Right atrium auricular region (tissue), 2 donors: ENCODE measurements around the gene LSM2. TPM values are rescaled to one million over a fixed set of nuclear protein-coding genes. Genes with fewer than 3 reads are reported as not detected.
"Not testable (repeated sequence)": the region's sequence is repeated elsewhere in the genome, so short reads cannot be mapped to it uniquely, and the experiment has no call there.

Source experiments
- DNase-seq: peaks from one replicate; pipeline ENCODE4 v3.0.0-alpha.2; 2019; ENCODE audit warnings: low spot score
- H3K27ac ChIP-seq, 2 donors: fragments of 200-600 bp; sonication (generic); 1 replicate in 1 of 2; 2 replicates in 1 of 2; pipeline ENCODE4 v1.5.1; 2016 to 2019
- H3K27me3 ChIP-seq, 2 donors: fragments of 200-600 bp; sonication (generic); one replicate each; pipeline versions ENCODE4 v1.5.1 to v1.6.0; 2017 to 2019
- H3K36me3 ChIP-seq: fragments of 200-600 bp; sonication (generic); one replicate; pipeline ENCODE4 v1.5.1; 2016
- H3K4me1 ChIP-seq, 2 donors: fragments of 200-600 bp; sonication (generic); one replicate each; pipeline versions ENCODE4 v1.5.1 to v1.6.0; 2017 to 2019
- H3K4me3 ChIP-seq, 2 donors: fragments of 200-600 bp; sonication (generic); 1 replicate in 1 of 2; 2 replicates in 1 of 2; pipeline ENCODE4 v1.5.1; 2017 to 2019; ENCODE audit warnings: mild to moderate bottlenecking in 1 of 2, moderate library complexity in 1 of 2
- H3K9me3 ChIP-seq, 2 donors: fragments of 200-600 bp; sonication (generic); one replicate each; pipeline ENCODE4 v1.5.1; 2019
- total RNA-seq, 2 donors: library from RNA; depleted of rRNA; stranded (reverse); fragments of >200 nt; gene quantifications; one replicate each; pipeline ENCODE4 v1.1.0, GENCODE V29; 2016
- TF ChIP-seq, protein P1 (sequence below), 2 donors: fragments of 200-600 bp; sonication (generic); IDR thresholded peaks; one replicate each; pipeline ENCODE4 v1.5.1; 2019; ENCODE audit warnings: antibody characterized with exemption in 2 of 2

Gene LSM2
- total RNA-seq, 2 donors from 2014 or later, result 28.8 to 32.0 TPM

DNA sequence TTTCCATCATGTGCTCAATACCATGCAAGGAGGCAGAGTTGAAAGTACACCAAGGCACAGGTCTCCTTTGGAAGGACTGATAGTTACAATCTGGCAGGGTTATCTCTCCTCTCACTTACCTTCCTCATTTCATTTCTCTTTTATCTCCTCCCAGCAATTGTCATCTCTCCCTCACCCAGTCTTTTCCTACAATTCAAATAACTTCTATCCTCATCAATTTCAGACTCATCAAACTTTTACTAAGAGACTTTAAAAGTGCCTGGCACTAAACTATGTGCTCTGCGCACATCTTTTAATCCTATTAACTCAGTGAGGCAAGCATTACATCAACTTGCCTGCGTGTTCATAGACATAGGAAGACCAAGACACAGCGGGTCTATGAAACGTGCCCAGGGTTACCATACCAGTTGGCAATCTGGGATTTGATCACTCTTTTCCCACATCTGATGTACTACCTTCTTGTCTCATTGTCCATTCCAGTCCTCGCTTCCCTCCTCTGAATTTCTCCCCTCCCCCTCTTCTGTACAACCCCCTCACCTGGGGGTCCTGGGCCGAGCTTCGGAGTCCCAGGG, 12.4 kb downstream of the LSM2 start:
- H3K27ac ChIP-seq, result peak overlapping the region; percentile 88 to 94
- H3K9me3 ChIP-seq, result no peaks in the 10 kb centered on the region
- DNase-seq, result no peak
- H3K36me3 ChIP-seq, result peaks cover 6% of the 10 kb centered on the region
- TF ChIP-seq, protein P1, sequence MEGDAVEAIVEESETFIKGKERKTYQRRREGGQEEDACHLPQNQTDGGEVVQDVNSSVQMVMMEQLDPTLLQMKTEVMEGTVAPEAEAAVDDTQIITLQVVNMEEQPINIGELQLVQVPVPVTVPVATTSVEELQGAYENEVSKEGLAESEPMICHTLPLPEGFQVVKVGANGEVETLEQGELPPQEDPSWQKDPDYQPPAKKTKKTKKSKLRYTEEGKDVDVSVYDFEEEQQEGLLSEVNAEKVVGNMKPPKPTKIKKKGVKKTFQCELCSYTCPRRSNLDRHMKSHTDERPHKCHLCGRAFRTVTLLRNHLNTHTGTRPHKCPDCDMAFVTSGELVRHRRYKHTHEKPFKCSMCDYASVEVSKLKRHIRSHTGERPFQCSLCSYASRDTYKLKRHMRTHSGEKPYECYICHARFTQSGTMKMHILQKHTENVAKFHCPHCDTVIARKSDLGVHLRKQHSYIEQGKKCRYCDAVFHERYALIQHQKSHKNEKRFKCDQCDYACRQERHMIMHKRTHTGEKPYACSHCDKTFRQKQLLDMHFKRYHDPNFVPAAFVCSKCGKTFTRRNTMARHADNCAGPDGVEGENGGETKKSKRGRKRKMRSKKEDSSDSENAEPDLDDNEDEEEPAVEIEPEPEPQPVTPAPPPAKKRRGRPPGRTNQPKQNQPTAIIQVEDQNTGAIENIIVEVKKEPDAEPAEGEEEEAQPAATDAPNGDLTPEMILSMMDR (IDR thresholded peaks at IDR 0.05), result no peak
- H3K4me1 ChIP-seq, result peaks cover 0 to 12% of the 10 kb centered on the region in 2 donors
- no peaks in the 10 kb centered on the region for H3K27me3 ChIP-seq
- peak overlapping the region; percentile 67 to 95 for H3K4me3 ChIP-seq

DNA sequence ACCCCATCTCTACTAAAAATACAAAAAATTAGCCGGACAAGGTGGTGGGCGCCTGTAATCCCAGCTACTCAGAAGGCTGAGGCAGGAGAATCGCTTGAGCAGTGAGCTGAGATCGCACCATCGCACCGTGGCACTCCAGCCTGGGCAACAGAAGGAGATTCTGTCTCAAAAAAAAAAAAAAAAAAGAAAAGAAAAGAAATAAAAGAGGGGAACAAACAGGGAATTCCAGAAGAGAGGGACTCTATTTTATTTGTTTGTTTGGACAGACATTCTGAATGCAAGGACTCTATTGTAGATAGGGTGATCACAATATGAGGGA, 12.9 kb downstream of the LSM2 start:
- peaks cover 0 to 12% of the 10 kb centered on the region in 2 donors for H3K4me1 ChIP-seq
- not testable (repeated sequence) for H3K4me3 ChIP-seq, H3K27me3 ChIP-seq, H3K36me3 ChIP-seq, DNase-seq, H3K27ac ChIP-seq, H3K9me3 ChIP-seq

DNA sequence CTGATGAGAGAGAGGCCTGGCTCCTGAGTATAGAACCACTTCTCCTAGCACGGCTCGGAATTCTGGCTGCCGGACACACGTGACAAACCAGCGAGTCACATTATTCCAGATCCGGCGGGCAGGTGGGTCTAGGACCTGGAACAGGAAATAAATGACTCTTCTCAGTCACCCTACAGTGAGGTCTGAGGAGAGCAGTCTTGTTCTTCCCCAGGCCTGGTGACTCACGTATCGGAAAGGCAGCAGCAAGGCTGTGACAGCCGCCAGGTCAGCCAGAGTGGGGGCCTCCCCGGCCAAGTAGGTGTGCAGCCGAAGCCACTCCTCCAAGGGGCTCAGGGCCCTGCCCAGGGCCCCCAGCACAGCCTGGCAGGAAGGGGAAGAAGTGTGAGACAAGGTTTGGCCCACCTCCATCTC, 14.0 kb downstream of the LSM2 start:
- Histone ChIP-seq H3K36me3 (peaks cover 6% of the 10 kb centered on the region), H3K27ac (no peak overlapping the region), H3K27me3 (no peaks in the 10 kb centered on the region), H3K9me3 (no peaks in the 10 kb centered on the region), H3K4me3 (no peak overlapping the region), H3K4me1 (peaks cover 0 to 12% of the 10 kb centered on the region in 2 donors)
- TF ChIP-seq, protein P1 (IDR thresholded peaks at IDR 0.05), result no peak
- no peak for DNase-seq

DNA sequence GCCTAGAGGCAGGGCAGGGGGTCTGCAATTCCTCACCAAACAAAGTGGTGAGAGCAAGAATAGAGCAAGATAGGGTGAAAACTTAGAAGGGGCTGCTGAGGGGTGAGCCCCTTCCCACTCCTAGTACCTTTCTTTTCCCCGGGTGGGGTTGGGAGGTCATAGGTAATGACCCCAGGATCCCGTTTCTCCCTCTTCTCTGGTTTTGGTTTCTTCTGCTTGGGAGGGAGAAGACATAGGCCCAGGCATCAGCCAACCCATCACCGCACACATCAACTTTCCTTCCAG, 14.7 kb downstream of the LSM2 start:
- Histone ChIP-seq H3K9me3 (no peaks in the 10 kb centered on the region), H3K27me3 (no peaks in the 10 kb centered on the region), H3K4me3 (no peak overlapping the region), H3K36me3 (peaks cover 10% of the 10 kb centered on the region), H3K27ac (no peak overlapping the region), H3K4me1 (peaks cover 0 to 12% of the 10 kb centered on the region in 2 donors)
- TF ChIP-seq, protein P1 (IDR thresholded peaks at IDR 0.05), result no peak
- DNase-seq, result no peak

DNA sequence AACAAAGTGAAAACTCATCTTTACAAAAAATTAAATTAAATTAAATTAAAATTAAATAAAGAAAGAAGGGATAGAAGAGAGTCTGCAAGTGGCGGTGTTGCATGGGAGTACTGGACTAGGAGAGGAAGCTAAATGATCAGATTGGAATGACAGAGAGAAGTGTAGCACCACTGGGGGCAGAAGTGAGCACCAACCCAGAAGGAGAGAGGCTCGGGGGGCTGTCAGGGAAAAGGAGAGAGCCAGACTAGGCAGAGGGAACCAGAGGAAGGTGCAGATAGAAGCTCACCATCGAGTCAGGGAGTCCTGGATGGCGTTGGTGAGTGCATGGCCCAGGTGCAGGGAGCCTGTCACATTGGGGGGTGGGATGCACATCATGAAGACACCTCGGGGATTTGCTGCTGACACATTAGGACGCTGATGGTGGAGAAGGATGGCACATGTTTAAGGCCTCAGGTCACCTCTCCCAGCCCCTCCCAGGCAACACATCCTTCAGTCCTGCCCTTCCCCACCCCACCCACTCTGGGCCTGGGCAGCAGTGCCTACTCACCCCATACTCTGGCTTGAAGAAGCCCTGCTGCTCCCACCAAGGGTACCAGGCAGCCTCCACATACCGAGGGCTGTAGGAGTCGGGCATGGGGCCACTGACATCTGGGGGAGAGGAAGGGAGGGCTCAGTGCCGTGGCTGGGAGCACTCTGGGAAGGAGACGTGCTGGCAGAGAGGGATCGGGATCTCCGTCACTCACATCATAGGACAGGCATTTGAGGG, 15.3 kb downstream of the LSM2 start:
- peaks cover 10% of the 10 kb centered on the region for H3K36me3 ChIP-seq
- H3K9me3 ChIP-seq, result no peaks in the 10 kb centered on the region
- no peak overlapping the region for H3K27ac ChIP-seq
- TF ChIP-seq, protein P1 (IDR thresholded peaks at IDR 0.05), result peak in 1 of 2 donors; percentile 57
- no peak for DNase-seq
- no peaks in the 10 kb centered on the region for H3K27me3 ChIP-seq
- peaks cover 0 to 12% of the 10 kb centered on the region in 2 donors for H3K4me1 ChIP-seq
- H3K4me3 ChIP-seq, result no peak overlapping the region

DNA sequence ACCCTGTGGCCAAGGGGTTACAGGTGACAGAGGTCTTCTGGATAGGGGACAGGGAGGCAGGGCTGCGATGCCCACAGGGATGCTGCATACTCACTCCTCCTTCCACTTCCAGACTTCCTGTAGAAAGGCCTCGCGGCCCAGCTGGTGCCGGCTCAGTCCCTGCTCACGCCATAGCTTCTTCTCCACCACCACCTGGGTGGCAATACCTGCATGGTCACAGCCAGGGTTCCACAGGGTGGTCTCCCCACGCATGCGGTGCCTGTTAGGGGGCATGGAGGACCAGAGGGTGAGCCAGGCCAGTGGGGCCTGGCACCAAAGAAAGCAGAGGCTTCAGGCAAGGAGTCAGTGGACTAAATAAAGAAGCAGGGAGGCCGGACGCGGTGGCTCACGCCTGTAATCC, 21.3 kb downstream of the LSM2 start:
- Histone ChIP-seq H3K36me3 (peaks cover 54% of the 10 kb centered on the region), H3K27me3 (no peaks in the 10 kb centered on the region), H3K4me3 (no peak overlapping the region), H3K27ac (no peak overlapping the region), H3K4me1 (no peaks in the 10 kb centered on the region), H3K9me3 (no peaks in the 10 kb centered on the region)
- TF ChIP-seq, protein P1 (IDR thresholded peaks at IDR 0.05), result no peak
- no peak for DNase-seq
